Caco-2 (cell line): ENCODE results near the gene DNM2. TPM values are rescaled to one million over a fixed set of nuclear protein-coding genes. Genes with fewer than 3 reads are reported as not detected.
"Not testable (repeated sequence)": the region's sequence is repeated elsewhere in the genome, so short reads cannot be mapped to it uniquely, and the experiment has no call there.

Experiments used
- BruUV-seq: library from RNA; stranded (reverse); fragments of 400-500 nt; replicated peaks from 2 replicates; lab custom pipeline; 2021; lab: Mats Ljungman, UMichigan
- CTCF ChIA-PET: fragments of 300-600 bp; sonication (Branson Sonifier 250); formaldehyde crosslinking; loops from one replicate; lab custom pipeline; 2022; ENCODE audit warnings: antibody characterized with exemption; lab: Charles Lee
- POLR2A ChIA-PET: fragments of 300-600 bp; sonication (Branson Sonifier 250); formaldehyde crosslinking; loops from one replicate; lab custom pipeline; 2022; ENCODE audit warnings: antibody characterized with exemption; lab: Charles Lee
- DNase-seq, 2 experiments: peaks; one replicate each; pipeline versions ENCODE4 v3.0.0 to v3.0.0-alpha.2; 2020 to 2022
- H3K27me3 ChIP-seq: replicated peaks from 2 replicates; pipeline ENCODE4 v1.6.0; 2011; ENCODE audit warnings: low read length; ENCODE audit not compliant: control insufficient read depth, insufficient read depth
- H3K36me3 ChIP-seq: 2 replicates; pipeline ENCODE4 v1.5.1; 2011; ENCODE audit warnings: low read length; ENCODE audit not compliant: control insufficient read depth, insufficient read depth
- H3K4me1 ChIP-seq: fragments of 250-450 bp; sonication (Bioruptor Pico); 2 replicates; pipeline ENCODE4 v1.5.1; 2020; ENCODE audit warnings: mild to moderate bottlenecking
- H3K4me3 ChIP-seq: 2 replicates; pipeline ENCODE4 v1.5.1; 2011; ENCODE audit warnings: low read depth, mild to moderate bottlenecking, control low read depth, low read length
- H3K9me3 ChIP-seq: fragments of 250-450 bp; sonication (Bioruptor Pico); 2 replicates; pipeline ENCODE4 v1.5.1; 2020; ENCODE audit warnings: mild to moderate bottlenecking, moderate library complexity
- H3K27ac Mint-ChIP-seq: one replicate; pipeline ENCODE4 v1.8.0; 2022; ENCODE audit warnings: mixed read lengths; ENCODE audit not compliant: unreplicated experiment
- H3K27me3 Mint-ChIP-seq: one replicate; pipeline ENCODE4 v1.8.0; 2022; ENCODE audit warnings: mixed read lengths; ENCODE audit not compliant: insufficient read depth, unreplicated experiment
- H3K36me3 Mint-ChIP-seq: one replicate; pipeline ENCODE4 v1.8.0; 2022; ENCODE audit warnings: mild to moderate bottlenecking, mixed read lengths; ENCODE audit not compliant: insufficient read depth, unreplicated experiment
- H3K4me1 Mint-ChIP-seq: one replicate; pipeline ENCODE4 v1.8.0; 2022; ENCODE audit warnings: low read depth, mixed read lengths; ENCODE audit not compliant: unreplicated experiment
- H3K4me3 Mint-ChIP-seq: one replicate; pipeline ENCODE4 v1.8.0; 2022; ENCODE audit warnings: mild to moderate bottlenecking, moderate library complexity, mixed read lengths; ENCODE audit not compliant: unreplicated experiment
- H3K9me3 Mint-ChIP-seq: one replicate; pipeline ENCODE4 v1.8.0; 2022; ENCODE audit warnings: mixed read lengths; ENCODE audit not compliant: unreplicated experiment
- intact Hi-C: fragments of 100-400 bp; cut with micrococcal nuclease; formaldehyde crosslinking; loops from one replicate; pipeline ENCODE4 v1.10.0; 2022; ENCODE audit not compliant: unreplicated experiment
- total RNA-seq: library from RNA; stranded (reverse); gene quantifications from 2 replicates; pipeline ENCODE4 v1.2.3, GENCODE V29; 2022
- TF ChIP-seq, protein P1 (sequence below), 2 experiments: fragments of 200-600 bp in 1 of 2; IDR thresholded peaks; 1 replicate in 1 of 2; 2 replicates in 1 of 2; pipeline versions ENCODE4 v1.5.1 to v1.8.0; 2011 to 2022; ENCODE audit warnings: antibody characterized with exemption in 1 of 2, control low read depth in 1 of 2, inconsistent platforms in 1 of 2, low read depth in 1 of 2, low read length in 1 of 2, mild to moderate bottlenecking in 1 of 2, moderate library complexity in 1 of 2; ENCODE audit not compliant: insufficient read depth in 1 of 2, severe bottlenecking in 1 of 2, unreplicated experiment in 1 of 2

DNM2 gene
- total RNA-seq, 1 experiment from 2014 or later, result 137 TPM

GRCh38 chr19:10864538-10864899 lies 146.6 kb downstream of the DNM2 start:
- no peak overlapping the region for H3K4me3 ChIP-seq
- Mint-ChIP-seq H3K9me3 (no peaks in the 10 kb centered on the region), H3K27me3 (no peaks in the 10 kb centered on the region), H3K27ac (peak overlapping the region; percentile 13), H3K4me1 (peaks cover 8% of the 10 kb centered on the region), H3K4me3 (peak overlapping the region; percentile 0), H3K36me3 (no peaks in the 10 kb centered on the region)
- POLR2A ChIA-PET, result interaction anchor here (1.3 kb wide), 2 partner anchors 29 to 147 kb away, joined by 4 to 13 read pairs; partner anchors contain the start of gene TMED1
- no peaks in the 10 kb centered on the region for H3K27me3 ChIP-seq
- CTCF ChIA-PET, result interaction anchor here (0.5 to 2.4 kb wide), 16 partner anchors 9 to 484 kb away, joined by 3 to 26 read pairs (median 4); partner anchors contain the start of genes DNM2, LDLR, TMED1 and TYK2
- peaks cover 11% of the 10 kb centered on the region; the same call in 1 of the 2 replicates for H3K4me1 ChIP-seq
- no TSS peak for BruUV-seq
- intact Hi-C loops, result loop anchor here (1.0 kb wide), 1 partner anchor 147 kb away; no protein-coding TSS in a partner anchor
- H3K36me3 ChIP-seq, result no peaks in the 10 kb centered on the region
- TF ChIP-seq, protein P1, sequence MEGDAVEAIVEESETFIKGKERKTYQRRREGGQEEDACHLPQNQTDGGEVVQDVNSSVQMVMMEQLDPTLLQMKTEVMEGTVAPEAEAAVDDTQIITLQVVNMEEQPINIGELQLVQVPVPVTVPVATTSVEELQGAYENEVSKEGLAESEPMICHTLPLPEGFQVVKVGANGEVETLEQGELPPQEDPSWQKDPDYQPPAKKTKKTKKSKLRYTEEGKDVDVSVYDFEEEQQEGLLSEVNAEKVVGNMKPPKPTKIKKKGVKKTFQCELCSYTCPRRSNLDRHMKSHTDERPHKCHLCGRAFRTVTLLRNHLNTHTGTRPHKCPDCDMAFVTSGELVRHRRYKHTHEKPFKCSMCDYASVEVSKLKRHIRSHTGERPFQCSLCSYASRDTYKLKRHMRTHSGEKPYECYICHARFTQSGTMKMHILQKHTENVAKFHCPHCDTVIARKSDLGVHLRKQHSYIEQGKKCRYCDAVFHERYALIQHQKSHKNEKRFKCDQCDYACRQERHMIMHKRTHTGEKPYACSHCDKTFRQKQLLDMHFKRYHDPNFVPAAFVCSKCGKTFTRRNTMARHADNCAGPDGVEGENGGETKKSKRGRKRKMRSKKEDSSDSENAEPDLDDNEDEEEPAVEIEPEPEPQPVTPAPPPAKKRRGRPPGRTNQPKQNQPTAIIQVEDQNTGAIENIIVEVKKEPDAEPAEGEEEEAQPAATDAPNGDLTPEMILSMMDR (IDR thresholded peaks at IDR 0.05; ENCODE audit: insufficient read depth in 1 of 2, low read depth in 1 of 2, low read length in 1 of 2, severe bottlenecking in 1 of 2, unreplicated experiment in 1 of 2), result peak; percentile 79 to 93
- H3K9me3 ChIP-seq, result no peaks in the 10 kb centered on the region
- DNase-seq, result peak; percentile 82 to 86

- no TSS peak for BruUV-seq
- TF ChIP-seq, protein P1 (IDR thresholded peaks at IDR 0.05; ENCODE audit: insufficient read depth in 1 of 2, low read depth in 1 of 2, low read length in 1 of 2, severe bottlenecking in 1 of 2, unreplicated experiment in 1 of 2), result no peak
- Mint-ChIP-seq H3K36me3 (no peaks in the 10 kb centered on the region), H3K4me3 (no peak overlapping the region), H3K9me3 (no peaks in the 10 kb centered on the region), H3K27ac (no peak overlapping the region), H3K27me3 (no peaks in the 10 kb centered on the region), H3K4me1 (peaks cover 8% of the 10 kb centered on the region)
- ChIA-PET POLR2A (no interaction called here), CTCF (interaction anchor here (0.7 kb wide), 2 partner anchors 12 to 171 kb away, joined by 3 read pairs; no protein-coding TSS in a partner anchor)
- no peaks in the 10 kb centered on the region for H3K9me3 ChIP-seq
- no peak overlapping the region for H3K4me3 ChIP-seq
- H3K4me1 ChIP-seq, result peaks cover 18% of the 10 kb centered on the region
- DNase-seq, result no peak
- intact Hi-C loops, result no loop called here
- no peaks in the 10 kb centered on the region for H3K27me3 ChIP-seq
- no peaks in the 10 kb centered on the region for H3K36me3 ChIP-seq
Observed at GRCh38 chr19:10866495-10866894, 148.6 kb downstream of the DNM2 start.

DNA sequence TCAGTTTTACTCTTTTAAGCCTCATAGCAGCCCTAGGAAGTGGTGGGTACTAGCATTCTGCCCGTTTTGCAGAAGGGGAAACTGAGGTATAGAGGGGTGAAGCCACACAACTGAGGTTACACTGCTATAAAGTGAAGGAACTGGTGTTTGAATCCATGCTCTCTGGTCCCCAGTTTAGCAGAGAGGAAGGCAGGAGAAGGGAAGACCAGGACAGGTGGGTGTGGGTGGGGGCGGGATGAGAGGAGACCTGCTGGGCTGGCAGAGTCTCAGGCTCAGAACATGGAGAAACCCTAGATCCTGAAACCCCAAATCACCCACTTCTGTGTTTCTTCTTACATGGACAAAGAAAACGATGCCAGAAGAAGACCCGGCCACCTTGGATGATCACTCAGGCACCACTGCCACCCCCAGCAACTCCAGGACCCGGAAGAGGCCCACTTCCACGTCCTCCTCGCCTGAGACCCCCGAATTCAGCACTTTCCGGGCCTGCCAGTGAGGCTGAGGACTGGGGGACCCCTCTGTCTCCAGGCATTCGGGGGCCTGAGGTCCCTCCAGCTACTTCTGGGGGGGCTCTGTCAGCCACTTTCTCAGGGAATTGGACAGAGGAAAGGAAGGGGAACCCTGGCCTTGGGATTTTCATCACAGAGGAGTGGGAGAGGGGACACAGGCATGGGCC lies 151.1 kb downstream of the DNM2 start:
- peaks cover 21% of the 10 kb centered on the region for H3K4me1 ChIP-seq
- no peak overlapping the region for H3K4me3 ChIP-seq
- POLR2A ChIA-PET, result no interaction called here

GRCh38 chr19:10869872-10870311 lies 152.0 kb downstream of the DNM2 start:
- CTCF ChIA-PET, intact Hi-C loops, POLR2A ChIA-PET, H3K36me3 ChIP-seq, H3K9me3 ChIP-seq, H3K27me3 ChIP-seq, H3K9me3 Mint-ChIP-seq, H3K4me3 ChIP-seq, DNase-seq, H3K4me1 Mint-ChIP-seq, H3K27me3 Mint-ChIP-seq, BruUV-seq: not testable (repeated sequence)
- H3K36me3 Mint-ChIP-seq, result peaks cover 20% of the 10 kb centered on the region
- peak overlapping the region; percentile 75 for H3K4me3 Mint-ChIP-seq
- peak overlapping the region; percentile 71 for H3K27ac Mint-ChIP-seq
- peaks cover 22% of the 10 kb centered on the region for H3K4me1 ChIP-seq

More for the DNA sequence above, 151.1 kb downstream of the DNM2 start:
- no peak for DNase-seq
- Histone ChIP-seq H3K27me3 (no peaks in the 10 kb centered on the region), H3K36me3 (no peaks in the 10 kb centered on the region), H3K9me3 (no peaks in the 10 kb centered on the region)
- Mint-ChIP-seq H3K4me3 (no peak overlapping the region), H3K4me1 (peaks cover 8% of the 10 kb centered on the region), H3K36me3 (peaks cover 11% of the 10 kb centered on the region), H3K27ac (no peak overlapping the region), H3K9me3 (no peaks in the 10 kb centered on the region), H3K27me3 (no peaks in the 10 kb centered on the region)
- TF ChIP-seq, protein P1 (IDR thresholded peaks at IDR 0.05; ENCODE audit: insufficient read depth in 1 of 2, low read depth in 1 of 2, low read length in 1 of 2, severe bottlenecking in 1 of 2, unreplicated experiment in 1 of 2), result no peak
- CTCF ChIA-PET, result no interaction called here
- intact Hi-C loops, result no loop called here
- no TSS peak for BruUV-seq
